HG02943 (cell line): ENCODE data around the gene OLIG3.

Experiments
- ATAC-seq: cut with Tn5 transposase; IDR thresholded peaks from one replicate; pipeline ENCODE4 v1.9.1; 2021; ENCODE audit warnings: mild to moderate bottlenecking, low read depth, moderate library complexity; ENCODE audit not compliant: unreplicated experiment

Gene OLIG3

GRCh38 chr6:137473598-137473997 lies 20.6 kb downstream of the OLIG3 start:
- ATAC-seq, result no peak

- no peak for ATAC-seq
Observed at GRCh38 chr6:137472641-137473137, 21.5 kb downstream of the OLIG3 start.

DNA sequence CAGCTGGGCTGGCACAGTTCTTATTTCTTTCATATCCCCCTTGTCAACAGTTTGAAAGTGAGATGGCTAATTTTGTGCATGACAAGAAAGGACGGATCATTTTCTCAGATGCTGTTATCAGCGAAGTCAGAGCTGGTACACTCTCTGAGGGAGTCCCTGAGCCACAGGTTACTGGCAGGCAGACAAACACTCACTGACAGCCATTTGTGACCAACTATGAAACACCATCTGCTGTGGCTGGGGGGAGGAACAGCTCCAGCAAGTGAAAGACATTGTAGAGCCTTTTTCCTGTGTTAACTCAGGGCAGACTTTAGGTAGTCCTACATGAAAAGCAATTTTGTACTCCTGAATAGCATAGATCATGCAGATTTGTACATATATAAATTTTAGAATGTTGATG lies 22.2 kb downstream of the OLIG3 start:
- no peak for ATAC-seq

DNA sequence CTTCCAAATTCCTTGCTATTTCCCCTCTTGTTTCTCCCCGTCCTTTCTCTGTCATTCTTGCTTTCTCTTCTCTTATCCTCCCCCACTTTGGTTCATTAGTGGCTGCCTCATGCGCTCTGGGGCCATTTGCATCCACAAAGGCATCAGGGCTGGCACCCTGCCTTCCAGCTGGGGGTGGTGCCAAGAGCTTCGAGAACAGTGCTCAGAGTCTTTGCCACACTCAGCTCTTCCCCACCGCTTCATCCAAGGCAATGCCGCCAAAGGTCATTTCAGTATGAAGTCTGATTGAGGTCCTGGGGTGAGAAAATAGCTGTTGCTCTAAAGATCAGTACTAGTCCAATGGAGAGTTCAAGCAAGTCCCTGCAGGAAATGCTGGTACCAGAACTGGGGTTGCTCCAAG lies 22.7 kb downstream of the OLIG3 start:
- ATAC-seq, result no peak

DNA sequence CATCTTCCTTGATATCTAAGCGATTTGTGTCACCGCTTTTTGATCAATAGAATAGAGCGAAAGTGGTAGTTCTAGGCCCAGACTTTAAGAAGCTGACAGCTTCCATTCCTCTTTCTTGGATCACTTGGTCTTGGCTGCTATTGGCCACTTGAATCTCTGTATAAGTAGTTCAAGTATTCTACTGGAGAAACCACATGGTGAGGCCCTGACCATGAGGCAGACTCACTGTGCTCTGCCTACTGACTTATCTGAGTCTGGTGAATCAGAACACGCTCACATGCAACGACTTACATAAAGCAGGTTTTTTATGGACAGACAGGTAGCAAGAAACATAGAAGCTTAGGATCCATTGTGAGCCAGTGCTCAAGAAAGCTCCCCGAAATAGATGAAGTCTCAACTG lies 27.0 kb downstream of the OLIG3 start:
- ATAC-seq, result no peak

- no peak for ATAC-seq
Observed at GRCh38 chr6:137465378-137466009, 28.7 kb downstream of the OLIG3 start.

- no peak for ATAC-seq
Observed at GRCh38 chr6:137452333-137452894, 41.8 kb downstream of the OLIG3 start.

DNA sequence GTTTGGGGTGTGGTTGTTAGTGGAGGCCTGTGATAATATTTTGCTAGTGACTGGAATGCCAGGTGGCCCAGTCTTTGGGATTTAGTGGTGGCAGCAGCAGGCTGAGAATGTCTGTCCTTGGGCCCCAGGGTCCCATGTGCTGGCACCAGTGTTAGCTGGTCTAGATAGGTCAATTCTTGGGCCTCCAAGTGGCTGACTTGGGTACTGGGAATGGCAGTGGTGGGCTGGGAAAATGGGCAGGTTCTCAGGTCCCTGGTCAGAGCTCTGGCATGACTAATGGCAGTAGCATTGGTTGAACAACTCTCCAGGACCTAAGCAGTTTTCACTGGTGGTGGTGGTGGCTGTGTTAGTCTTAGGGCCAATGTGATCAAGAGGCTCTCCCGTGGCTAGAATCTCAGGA lies 50.3 kb downstream of the OLIG3 start:
- no peak for ATAC-seq
